ENCODE measurements around the gene ERBB4. TPM values are rescaled to one million over a fixed set of nuclear protein-coding genes. Genes with fewer than 3 reads are reported as not detected.

Gene ERBB4
- total RNA-seq, 1 donor from 2014 or later: 1.7 TPM

- TF ChIP-seq CTCF (IDR thresholded peaks at IDR 0.05): no peak
- no peaks in the 10 kb centered on the region for H3K36me3 ChIP-seq
- peaks cover 0 to 6% of the 10 kb centered on the region in 2 donors for H3K9me3 ChIP-seq
- intact Hi-C loops (cut with DNase I): no loop called here
- no peaks in the 10 kb centered on the region for H3K27me3 ChIP-seq
- no peak overlapping the region for H3K27ac ChIP-seq
- no peak for DNase-seq (ENCODE audit: low spot score in 2 of 2)
- H3K4me3 ChIP-seq: no peak overlapping the region
- H3K4me1 ChIP-seq: no peaks in the 10 kb centered on the region
Observed at GRCh38 chr2:212173756-212174510, 364.7 kb downstream of the ERBB4 start.

GRCh38 chr2:212173331-212173730 is 365.3 kb downstream of the ERBB4 start:
- Histone ChIP-seq H3K27ac (no peak overlapping the region), H3K27me3 (no peaks in the 10 kb centered on the region), H3K9me3 (peaks cover 0 to 6% of the 10 kb centered on the region in 2 donors), H3K36me3 (no peaks in the 10 kb centered on the region), H3K4me3 (no peak overlapping the region), H3K4me1 (no peaks in the 10 kb centered on the region)
- intact Hi-C loops (cut with DNase I): no loop called here
- no peak for DNase-seq (ENCODE audit: low spot score in 2 of 2)
- no peak for TF ChIP-seq CTCF (IDR thresholded peaks at IDR 0.05)

GRCh38 chr2:212170382-212170781 is 368.2 kb downstream of the ERBB4 start:
- Histone ChIP-seq H3K36me3 (no peaks in the 10 kb centered on the region), H3K27me3 (no peaks in the 10 kb centered on the region), H3K4me1 (no peaks in the 10 kb centered on the region), H3K27ac (no peak overlapping the region), H3K9me3 (peaks cover 0 to 6% of the 10 kb centered on the region in 2 donors), H3K4me3 (no peak overlapping the region)
- no peak for DNase-seq (ENCODE audit: low spot score in 2 of 2)
- no peak for TF ChIP-seq CTCF (IDR thresholded peaks at IDR 0.05)
- intact Hi-C loops (cut with DNase I): no loop called here

GRCh38 chr2:212158081-212158480 is 380.5 kb downstream of the ERBB4 start:
- Histone ChIP-seq H3K4me3 (no peak overlapping the region), H3K9me3 (no peaks in the 10 kb centered on the region), H3K4me1 (no peaks in the 10 kb centered on the region), H3K27ac (no peak overlapping the region), H3K36me3 (no peaks in the 10 kb centered on the region), H3K27me3 (no peaks in the 10 kb centered on the region)
- intact Hi-C loops (cut with DNase I): no loop called here
- no peak for DNase-seq (ENCODE audit: low spot score in 2 of 2)
- TF ChIP-seq CTCF (IDR thresholded peaks at IDR 0.05): no peak

- Histone ChIP-seq H3K27ac (no peak overlapping the region), H3K27me3 (no peaks in the 10 kb centered on the region), H3K4me1 (no peaks in the 10 kb centered on the region), H3K4me3 (no peak overlapping the region), H3K9me3 (no peaks in the 10 kb centered on the region), H3K36me3 (no peaks in the 10 kb centered on the region)
- no peak for DNase-seq (ENCODE audit: low spot score in 2 of 2)
- intact Hi-C loops (cut with DNase I): no loop called here
- TF ChIP-seq CTCF (IDR thresholded peaks at IDR 0.05): no peak
Observed at GRCh38 chr2:212157012-212157411, 381.6 kb downstream of the ERBB4 start.
